Ishikawa (cell line): Measurements from ENCODE around the gene GUCA2B.

ENCODE experiments used
- CEBPB ChIP-seq: IDR thresholded peaks from 2 replicates; pipeline ENCODE4 v1.6.1; 2012
- CREB1 ChIP-seq: IDR thresholded peaks from 2 replicates; pipeline ENCODE4 v1.6.1; 2012; ENCODE audit warnings: low read depth
- EGR1 ChIP-seq: IDR thresholded peaks from 2 replicates; pipeline ENCODE4 v1.6.1; 2012
- EP300 ChIP-seq: IDR thresholded peaks from 2 replicates; pipeline ENCODE4 v1.6.1; 2012; ENCODE audit warnings: borderline replicate concordance
- FOXM1 ChIP-seq: IDR thresholded peaks from 2 replicates; pipeline ENCODE4 v1.6.1; 2012; ENCODE audit warnings: low read depth, borderline replicate concordance
- MAX ChIP-seq: IDR thresholded peaks from 2 replicates; pipeline ENCODE4 v1.6.1; 2012
- NFIC ChIP-seq: IDR thresholded peaks from 2 replicates; pipeline ENCODE4 v1.6.1; 2012
- RAD21 ChIP-seq: IDR thresholded peaks from 2 replicates; pipeline ENCODE4 v1.6.1; 2012; ENCODE audit warnings: low read depth
- REST ChIP-seq: IDR thresholded peaks from 2 replicates; pipeline ENCODE4 v1.6.1; 2012; ENCODE audit warnings: low read depth, mild to moderate bottlenecking
- TAF1 ChIP-seq: IDR thresholded peaks from 2 replicates; pipeline ENCODE4 v1.6.1; 2012; ENCODE audit warnings: low read depth, mild to moderate bottlenecking
- TCF12 ChIP-seq: IDR thresholded peaks from 2 replicates; pipeline ENCODE4 v1.6.1; 2012; ENCODE audit warnings: low read depth
- TEAD4 ChIP-seq: IDR thresholded peaks from 2 replicates; pipeline ENCODE4 v1.6.1; 2012
- YY1 ChIP-seq: IDR thresholded peaks from 2 replicates; pipeline ENCODE4 v1.6.1; 2012; ENCODE audit warnings: low read depth
- ZBTB7A ChIP-seq: IDR thresholded peaks from 2 replicates; pipeline ENCODE4 v1.6.1; 2012; ENCODE audit warnings: low read depth
- TF ChIP-seq, protein P1 (sequence below): IDR thresholded peaks from 2 replicates; pipeline ENCODE4 v1.6.1; 2012

Gene GUCA2B

DNA sequence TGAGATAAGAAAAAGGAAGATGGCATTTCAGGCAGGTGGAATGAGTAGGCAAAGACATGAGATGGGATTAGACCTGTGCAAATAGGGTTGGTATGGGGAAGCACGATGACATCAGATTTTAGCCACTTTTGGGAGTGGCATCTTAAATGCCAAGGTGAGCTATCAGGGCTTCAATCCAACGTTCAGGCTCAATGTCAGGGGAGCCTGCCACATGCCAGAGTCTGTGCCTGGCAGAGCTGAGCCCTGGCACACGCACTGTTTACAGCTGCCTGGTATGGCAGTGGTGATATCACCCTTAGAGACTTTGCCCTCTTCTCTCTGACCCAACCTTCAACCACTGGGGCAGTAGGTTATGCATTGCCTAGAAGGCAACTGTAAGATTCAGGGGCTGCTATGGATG lies 1.1 kb upstream of the GUCA2B start:
- TF ChIP-seq CEBPB = no peak
- no peak for TF ChIP-seq CREB1
- no peak for TF ChIP-seq REST
- no peak for TF ChIP-seq RAD21
- TF ChIP-seq MAX = no peak
- TF ChIP-seq NFIC = no peak
- TF ChIP-seq EP300 = no peak

DNA sequence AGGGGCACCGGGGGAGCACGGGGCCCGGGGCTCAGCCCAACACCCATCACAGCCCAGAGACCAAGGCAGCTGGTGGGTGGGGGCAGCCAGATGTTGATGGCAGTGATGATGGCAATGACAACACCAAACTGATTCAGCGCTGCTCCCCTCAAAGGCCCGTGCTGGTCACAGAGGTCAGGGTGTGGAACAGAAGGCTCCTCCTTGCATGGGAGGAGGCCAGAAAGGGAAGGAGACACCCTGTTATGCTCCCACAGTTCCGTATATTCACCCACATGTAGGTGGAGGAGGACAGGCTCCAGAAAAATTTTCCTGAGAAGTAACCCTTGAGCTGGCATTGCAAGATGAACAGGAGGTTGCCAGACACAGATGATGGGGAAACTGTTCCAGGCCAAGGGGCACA lies 414 bp downstream of the GUCA2B start:
- TF ChIP-seq RAD21 (no peak), CEBPB (no peak), YY1 (no peak), CREB1 (no peak), REST (no peak), NFIC (no peak), TEAD4 (no peak), TAF1 (no peak)

- no peak for TF ChIP-seq CREB1
- TF ChIP-seq CEBPB = no peak
- no peak for TF ChIP-seq RAD21
- TF ChIP-seq EP300 = no peak
- TF ChIP-seq NFIC = no peak
Measured at GRCh38 chr1:42154685-42155084, 1.5 kb downstream of the GUCA2B start.

- no peak for TF ChIP-seq EP300
- TF ChIP-seq, protein P1, sequence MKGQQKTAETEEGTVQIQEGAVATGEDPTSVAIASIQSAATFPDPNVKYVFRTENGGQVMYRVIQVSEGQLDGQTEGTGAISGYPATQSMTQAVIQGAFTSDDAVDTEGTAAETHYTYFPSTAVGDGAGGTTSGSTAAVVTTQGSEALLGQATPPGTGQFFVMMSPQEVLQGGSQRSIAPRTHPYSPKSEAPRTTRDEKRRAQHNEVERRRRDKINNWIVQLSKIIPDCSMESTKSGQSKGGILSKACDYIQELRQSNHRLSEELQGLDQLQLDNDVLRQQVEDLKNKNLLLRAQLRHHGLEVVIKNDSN = no peak
- no peak for TF ChIP-seq RAD21
- TF ChIP-seq TCF12 = no peak
- TF ChIP-seq YY1 = no peak
- no peak for TF ChIP-seq TAF1
- no peak for TF ChIP-seq MAX
- no peak for TF ChIP-seq CREB1
- TF ChIP-seq TEAD4 = no peak
- TF ChIP-seq ZBTB7A = no peak
- TF ChIP-seq REST = no peak
- no peak for TF ChIP-seq CEBPB
- no peak for TF ChIP-seq EGR1
- TF ChIP-seq NFIC = no peak
- no peak for TF ChIP-seq FOXM1
Measured at GRCh38 chr1:42155362-42155761, 2.2 kb downstream of the GUCA2B start.

GRCh38 chr1:42157667-42158066 lies 4.5 kb downstream of the GUCA2B start:
- TF ChIP-seq RAD21 (peak; percentile 18; the same call in 1 of the 2 replicates), CEBPB (no peak)

DNA sequence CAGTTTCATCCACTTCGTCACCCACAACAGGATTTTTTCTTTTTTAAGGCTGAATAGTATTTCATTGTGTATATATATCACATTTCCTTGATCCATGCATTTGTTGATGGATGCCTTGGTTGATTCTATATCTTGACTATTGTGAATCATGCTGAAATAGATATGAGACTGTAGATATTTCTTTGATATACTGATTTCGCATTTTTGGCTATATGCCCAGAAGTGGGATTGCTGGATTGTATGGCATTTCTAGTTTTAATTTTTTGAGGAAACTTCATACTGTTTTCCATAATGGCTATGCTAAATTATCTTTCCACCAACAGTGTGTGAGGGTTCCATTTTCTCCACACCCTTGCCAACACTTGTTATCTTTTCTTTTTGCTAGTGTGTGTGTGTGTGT lies 5.0 kb downstream of the GUCA2B start:
- TF ChIP-seq CEBPB = no peak
- no peak for TF ChIP-seq REST
- no peak for TF ChIP-seq YY1
